GM18511 (cell line): Measurements from ENCODE around the gene TMEM186.
A peak's percentile ranks its signal among the peaks of the same experiment; 100 is the strongest.
"Not testable (repeated sequence)": the region's sequence is repeated elsewhere in the genome, so short reads cannot be mapped to it uniquely, and the experiment has no call there.

Experiments
- ATAC-seq: cut with Tn5 transposase; IDR thresholded peaks from one replicate; pipeline ENCODE4 v1.9.1; 2021; ENCODE audit warnings: mild to moderate bottlenecking, moderate library complexity; ENCODE audit not compliant: unreplicated experiment

The TMEM186 gene, protein sequence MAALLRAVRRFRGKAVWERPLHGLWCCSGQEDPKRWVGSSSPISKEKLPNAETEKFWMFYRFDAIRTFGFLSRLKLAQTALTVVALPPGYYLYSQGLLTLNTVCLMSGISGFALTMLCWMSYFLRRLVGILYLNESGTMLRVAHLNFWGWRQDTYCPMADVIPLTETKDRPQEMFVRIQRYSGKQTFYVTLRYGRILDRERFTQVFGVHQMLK

DNA sequence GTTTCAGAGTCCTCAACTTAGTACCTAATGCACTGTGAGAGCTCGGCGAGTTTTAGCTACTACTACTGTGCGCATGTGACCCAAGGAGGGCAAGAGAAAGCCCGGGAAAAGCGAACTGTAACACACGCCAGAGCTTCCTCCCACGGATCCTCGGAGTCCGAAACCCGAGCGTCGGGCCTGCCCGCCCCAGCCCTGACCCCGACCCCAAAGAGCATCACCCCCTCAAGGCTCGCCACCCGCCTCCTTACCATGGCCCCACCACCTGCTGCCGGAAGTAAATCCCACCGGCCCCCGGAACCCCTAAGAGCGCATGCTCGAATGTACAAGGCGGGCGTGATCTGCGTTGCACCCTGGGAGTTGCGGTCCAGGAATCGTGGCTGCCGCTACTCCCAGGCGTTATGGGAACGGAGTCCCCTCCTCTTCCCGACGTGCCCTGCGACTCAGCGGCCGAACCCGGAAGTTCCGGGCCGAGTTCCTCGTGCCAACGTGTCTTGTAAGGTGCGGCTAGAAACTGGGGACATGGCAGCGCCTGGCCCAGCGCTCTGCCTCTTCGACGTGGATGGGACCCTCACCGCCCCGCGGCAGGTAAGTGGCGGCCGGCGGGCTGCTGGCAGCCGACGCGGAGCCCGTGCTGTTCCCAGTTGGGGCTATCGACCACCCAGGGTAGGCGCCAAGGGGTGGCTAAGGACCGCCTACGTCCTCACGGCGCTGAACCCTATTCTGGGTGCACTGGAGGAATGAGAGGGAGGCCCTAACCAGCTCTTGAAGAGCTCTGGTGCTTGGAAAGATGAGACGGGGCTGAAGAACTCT is at the start of gene TMEM186, which contains the start of gene PMM2:
TMEM186 (minus strand) TSS at position 276 of the 810 bp plus-strand sequence; CDS start at position 251, 25 bp downstream.
PMM2 (plus strand) TSS at position 476 of the 810 bp plus-strand sequence; CDS start at position 520, 44 bp downstream.
- peak; percentile 94 for ATAC-seq

DNA sequence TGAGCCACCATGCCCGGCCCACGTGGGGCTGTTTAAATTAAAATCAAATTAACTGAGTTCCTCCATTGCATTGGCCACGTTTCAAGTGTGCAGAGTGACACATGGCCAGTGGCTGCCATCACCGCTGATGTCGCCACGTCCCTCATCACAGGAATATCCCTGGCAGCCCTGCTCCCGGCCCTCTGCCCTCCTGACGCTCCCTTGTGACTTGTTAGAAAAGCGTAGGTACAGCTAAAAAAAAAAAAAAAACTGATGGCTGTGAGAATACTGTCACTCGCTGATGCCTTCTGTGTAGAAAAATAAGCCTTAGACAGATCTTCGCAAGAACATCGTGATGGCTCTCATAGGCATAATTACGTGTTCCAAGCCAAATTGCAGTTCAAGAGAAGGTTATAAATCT is 49.7 kb upstream of the TMEM186 start:
- ATAC-seq = no peak

DNA sequence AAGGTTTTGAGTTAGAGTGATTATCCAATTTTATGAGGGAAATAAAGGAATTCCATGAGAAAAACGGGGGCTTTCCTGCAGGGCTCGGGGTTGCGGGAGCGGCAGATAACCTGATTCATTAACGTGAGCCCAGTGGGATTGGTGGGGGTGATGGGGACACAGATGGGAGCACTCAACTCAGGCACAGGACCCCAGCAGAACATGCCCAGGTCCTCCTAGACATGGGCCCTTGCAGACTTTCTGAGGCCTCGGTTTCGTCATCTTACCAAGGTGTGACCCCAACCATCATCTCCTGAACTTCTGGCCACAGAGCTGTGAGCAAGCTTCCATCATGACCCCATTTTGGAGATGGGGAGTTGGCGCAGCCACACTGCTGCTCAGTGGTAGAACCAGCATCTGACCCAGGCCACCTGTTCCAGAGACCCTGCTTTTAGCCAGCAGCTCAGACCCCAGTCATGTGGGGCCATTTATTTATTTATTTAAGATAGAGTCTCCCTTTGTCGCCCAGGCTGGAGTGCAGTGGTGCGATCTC is 49.0 kb upstream of the TMEM186 start:
- ATAC-seq = no peak

DNA sequence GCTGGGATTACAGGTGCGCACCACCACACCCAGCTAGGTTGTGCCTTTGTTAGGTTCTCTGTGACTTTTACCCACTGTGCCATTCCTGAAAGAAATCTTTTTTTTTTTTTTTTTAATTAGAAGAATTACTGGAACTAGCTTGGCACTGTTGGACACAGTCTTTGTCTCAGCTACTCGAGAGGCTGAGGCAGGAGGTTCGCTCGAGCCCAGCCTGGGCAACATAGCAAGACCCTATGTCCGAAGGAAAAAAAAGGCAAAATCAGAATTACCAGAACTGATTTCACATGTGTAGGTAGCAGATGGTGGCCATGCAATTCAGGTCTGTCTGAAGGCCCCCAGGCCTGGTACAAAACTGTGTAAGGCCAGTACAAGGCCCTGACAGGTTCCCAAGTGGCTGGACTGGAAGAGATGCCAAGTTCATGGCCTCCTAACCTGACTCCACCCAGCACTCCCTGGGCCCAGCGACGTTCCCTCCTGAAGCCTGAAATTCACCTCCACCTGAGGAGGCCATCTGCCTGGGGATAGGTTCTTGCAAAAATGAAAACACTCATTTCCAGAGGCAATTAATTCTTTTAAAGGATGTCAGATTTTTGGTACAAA is 48.4 kb upstream of the TMEM186 start:
- no peak for ATAC-seq

DNA sequence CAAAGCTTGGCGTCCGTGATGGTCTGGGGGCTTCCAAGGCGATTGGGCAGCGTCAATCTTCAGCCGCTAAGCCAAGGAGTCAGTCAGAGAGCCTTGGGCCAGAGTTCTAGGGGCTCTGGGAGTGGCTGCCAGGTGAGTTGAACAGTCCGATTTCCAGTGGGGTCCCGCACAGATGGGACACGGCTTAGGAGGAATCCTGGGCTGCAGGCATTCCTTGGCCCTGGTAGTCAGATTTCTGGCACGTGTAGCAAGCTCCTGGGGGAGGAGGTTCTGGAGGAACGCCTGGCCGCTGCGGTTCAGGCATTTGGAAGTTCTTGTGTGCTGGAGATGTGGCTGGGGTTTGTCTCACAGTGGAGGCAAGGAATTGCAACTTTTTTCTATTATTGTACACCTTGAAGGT is 45.9 kb upstream of the TMEM186 start:
- ATAC-seq = not testable (repeated sequence)

DNA sequence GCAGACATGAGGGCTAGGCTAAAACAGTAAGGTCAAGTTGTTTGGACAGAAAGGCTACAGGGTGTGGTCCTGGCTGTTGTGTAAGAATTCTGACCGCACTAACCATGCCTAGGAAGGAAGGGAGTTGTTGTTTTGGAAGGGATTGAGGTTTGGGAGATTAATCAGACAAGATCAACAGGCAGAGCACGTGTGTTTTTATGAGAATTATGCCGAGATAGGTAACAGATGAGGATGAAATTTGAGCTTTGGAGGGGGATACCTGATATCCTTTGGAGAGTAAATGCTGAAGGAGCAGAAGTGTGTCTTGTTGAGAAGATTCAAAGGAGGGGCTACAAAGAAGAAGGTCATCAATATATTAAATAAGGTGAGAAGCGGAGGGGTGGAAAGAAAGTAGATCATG is 44.6 kb upstream of the TMEM186 start:
- not testable (repeated sequence) for ATAC-seq

DNA sequence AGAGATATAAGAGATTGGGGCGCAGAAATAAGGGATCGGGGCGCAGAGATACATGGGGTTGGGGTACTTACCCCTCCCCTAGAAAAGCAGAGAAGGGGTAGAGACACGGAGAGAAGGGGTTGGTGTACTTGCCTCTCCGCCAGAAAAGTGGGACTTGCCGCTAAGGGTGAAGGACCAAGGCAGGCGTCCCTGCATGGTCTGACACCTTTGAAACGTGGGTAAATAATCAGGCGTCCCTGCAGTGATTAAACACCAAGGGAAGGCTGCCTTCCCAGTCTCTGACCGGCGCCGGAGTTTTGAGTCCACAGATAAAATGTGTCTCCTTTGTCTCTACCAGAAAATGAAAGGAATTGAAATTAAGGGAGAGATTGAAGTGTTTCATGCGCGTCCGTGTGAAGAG is 40.2 kb upstream of the TMEM186 start:
- ATAC-seq = not testable (repeated sequence)

DNA sequence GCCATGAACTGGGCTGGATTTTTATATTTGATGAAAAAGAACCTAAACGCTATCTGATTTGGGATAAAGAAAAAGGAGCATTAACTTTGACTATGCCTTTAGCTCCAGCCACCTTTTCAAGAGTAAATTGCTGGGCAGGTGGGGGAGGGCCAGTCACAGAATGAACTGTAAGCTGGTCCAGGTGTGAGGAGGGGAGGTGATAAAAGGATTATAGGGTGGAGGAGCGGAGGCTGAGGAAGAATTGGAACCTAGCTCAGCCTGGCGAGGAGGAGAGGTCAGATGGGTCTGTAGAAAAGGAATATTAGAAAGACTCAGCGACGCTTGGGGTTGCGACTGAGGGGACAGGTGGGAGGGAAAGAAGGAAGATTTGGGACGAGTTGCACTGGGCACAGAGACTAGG is 39.4 kb upstream of the TMEM186 start:
- not testable (repeated sequence) for ATAC-seq

DNA sequence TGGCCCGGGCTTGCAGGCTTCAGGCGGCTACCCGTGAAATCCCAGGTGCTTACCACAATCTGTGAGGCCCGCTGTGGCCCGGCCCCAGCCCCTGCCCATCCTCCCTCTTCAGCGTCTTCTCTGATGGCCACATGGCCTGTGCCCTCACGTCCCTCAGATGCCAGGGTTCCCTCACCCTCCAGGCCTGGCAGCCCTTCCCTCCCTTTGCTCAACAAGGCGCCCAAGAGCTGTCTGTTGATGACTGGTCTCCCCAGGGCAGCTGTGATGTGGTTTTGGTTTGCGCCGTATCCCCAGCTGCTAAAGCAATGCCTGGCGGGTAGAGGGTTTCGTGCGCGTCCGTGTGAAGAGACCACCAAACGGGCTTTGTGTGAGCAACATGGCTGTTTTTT is 35.3 kb upstream of the TMEM186 start:
- ATAC-seq = no peak

DNA sequence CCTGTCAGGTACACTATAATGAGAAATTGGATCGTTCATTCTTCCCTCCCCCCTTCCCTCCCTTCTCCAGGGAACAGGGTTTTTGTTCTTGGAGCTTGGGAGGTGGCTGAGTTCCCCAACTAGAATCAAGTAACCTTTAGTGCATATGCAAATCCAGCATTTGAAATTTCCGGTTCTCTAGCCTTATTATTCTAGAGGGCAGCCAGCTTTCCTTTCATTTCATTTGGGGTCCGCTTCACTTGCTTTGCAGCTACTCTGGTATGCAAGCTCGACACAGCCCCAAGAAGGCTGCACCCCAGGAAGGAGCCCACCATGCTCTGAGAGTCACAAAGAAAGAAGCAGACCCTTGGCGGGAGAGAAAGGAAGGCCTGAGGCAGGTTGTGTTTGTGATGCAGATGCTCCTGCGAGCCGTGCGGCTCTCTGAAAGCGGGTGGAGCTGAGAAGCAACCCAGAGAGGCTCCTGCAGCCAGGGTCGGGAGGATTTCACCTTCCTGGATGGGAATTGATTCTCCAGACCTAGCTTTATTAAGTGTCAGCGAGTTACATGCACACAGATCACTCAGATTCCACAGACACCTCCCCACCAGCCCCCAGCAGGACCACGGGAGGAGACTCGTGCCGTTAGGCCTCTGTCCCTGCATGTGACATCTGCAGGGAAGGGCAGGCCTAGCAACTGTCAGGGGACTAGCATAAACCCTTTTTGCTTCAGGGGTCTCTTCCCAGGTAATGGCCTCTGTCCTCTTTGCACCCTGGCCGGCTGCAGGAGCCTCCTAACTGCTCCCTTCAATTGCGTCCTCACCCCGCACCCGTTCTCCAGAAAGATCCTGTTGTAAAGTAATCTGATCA is 34.7 kb upstream of the TMEM186 start:
- no peak for ATAC-seq

DNA sequence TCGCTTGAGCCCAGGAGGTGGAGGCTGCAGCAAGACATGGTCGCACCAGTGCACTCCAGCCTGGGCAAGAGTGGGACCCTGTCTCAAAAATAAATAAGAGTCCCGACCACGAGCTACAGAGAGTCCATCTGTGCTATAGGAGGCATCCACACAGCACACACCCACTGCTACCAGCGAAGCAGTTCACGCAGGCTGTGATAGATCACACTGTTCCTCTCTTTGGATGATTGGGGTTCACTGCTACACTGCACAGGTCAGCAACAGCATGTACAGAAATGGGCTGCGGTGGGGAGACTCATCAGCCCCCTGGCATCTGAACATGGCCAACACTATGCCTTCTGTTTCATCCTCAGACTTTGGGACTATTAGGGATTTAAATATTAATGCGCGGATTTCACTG is 34.0 kb upstream of the TMEM186 start:
- no peak for ATAC-seq

DNA sequence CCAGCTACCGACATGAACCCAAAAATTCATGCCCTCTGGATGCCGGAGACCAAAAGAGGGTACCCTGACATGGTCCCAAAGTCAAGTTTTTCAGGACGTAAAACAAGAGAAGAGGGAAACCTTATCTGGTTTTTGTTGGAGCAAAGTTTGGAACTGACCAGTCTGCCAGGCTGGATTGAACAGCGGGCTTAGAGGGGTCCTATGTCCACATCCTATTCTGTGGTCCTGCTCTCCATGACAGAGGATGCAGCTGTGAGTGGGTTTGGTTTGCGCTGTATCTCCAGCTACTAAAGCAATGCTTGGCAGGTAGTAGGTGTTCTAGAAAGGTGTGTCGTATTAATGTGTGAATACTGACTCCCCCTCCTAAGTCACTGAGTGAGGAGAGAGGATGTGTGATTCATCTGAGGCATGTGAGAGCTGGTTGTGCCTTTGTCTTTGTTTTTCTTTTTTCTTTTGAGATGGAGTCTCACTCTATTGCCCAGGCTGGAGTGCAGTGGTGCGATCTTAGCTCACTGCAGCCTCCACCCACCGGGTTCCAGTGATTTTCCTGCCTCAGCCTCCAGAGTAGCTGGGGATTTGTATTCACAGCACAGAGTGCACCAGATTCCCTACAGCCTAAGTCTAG is 31.2 kb upstream of the TMEM186 start:
- no peak for ATAC-seq

DNA sequence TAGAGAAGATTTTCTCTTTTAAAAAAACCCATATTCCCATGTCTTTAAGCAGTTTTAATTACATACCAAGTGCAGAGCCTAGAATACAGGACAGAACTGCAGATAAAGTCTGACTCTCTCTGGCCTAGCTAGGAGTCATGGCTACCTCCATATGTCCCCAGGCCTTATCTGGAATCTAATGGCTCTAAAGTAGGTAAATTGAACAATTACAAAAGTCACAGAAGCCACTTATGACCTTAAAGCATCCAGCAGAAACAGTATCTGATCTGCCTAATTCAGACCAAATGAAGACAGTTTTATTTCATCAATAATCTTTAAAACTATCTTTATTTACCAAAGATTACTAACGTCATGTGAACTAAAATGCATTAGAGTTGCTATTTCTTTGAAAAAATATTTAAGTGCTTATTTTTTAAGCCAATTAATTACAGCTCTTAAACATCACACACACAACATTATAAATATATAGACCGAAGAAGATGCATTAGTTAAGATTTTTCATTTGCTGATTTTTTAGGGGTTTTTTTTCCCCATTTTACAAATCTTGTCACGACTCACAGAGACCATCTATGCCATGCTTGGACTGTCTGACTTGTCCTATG is 28.9 kb upstream of the TMEM186 start:
- no peak for ATAC-seq

DNA sequence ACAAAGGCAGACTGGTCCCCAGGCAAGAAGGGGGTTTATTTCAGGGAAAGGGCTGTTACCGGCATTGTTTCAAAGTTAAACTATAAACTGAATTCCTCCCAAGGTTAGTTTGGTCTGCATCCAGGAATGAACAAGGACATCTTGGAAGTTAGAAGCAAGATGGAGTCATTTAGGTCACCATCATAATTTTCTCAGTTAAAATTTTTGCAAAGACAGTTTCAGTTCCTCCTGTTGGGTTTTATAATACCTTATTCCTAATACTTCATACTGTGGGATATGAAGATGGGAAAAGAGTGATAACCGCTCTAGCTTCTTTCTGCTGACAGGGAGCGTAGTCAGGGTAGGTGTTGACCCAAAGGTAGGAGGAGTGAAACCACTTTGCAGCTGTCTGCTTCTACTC is 25.0 kb upstream of the TMEM186 start:
- ATAC-seq = no peak

DNA sequence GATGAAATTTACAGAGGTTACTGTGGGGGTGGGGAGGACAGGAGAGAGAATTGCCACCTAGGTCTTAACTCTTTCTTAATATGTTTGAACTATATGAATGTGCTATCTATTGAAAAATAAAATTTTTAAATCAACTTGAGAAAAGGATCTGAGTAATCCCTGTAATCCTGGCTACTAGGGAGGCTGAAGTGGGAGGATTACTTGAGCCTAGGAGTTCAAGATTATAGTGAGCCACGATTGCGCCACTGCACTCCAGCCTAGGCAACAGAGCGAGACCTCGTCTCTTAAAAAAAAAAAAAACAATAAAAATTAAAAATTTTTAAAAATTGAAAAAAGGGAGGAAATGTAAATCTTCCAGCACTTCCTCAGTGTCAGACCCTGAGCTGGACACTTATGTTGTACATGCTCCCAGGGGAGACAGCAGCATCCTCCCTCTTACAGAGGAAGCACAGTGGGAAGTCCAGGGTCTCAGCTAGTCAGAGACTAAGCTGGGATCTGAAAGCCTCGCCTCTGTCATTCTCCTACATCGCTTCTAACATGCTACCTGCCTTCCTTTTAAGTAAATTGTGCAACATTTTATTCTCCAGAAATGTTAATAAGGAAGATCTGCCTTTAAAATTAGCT is 22.1 kb upstream of the TMEM186 start:
- ATAC-seq = peak; percentile 15

DNA sequence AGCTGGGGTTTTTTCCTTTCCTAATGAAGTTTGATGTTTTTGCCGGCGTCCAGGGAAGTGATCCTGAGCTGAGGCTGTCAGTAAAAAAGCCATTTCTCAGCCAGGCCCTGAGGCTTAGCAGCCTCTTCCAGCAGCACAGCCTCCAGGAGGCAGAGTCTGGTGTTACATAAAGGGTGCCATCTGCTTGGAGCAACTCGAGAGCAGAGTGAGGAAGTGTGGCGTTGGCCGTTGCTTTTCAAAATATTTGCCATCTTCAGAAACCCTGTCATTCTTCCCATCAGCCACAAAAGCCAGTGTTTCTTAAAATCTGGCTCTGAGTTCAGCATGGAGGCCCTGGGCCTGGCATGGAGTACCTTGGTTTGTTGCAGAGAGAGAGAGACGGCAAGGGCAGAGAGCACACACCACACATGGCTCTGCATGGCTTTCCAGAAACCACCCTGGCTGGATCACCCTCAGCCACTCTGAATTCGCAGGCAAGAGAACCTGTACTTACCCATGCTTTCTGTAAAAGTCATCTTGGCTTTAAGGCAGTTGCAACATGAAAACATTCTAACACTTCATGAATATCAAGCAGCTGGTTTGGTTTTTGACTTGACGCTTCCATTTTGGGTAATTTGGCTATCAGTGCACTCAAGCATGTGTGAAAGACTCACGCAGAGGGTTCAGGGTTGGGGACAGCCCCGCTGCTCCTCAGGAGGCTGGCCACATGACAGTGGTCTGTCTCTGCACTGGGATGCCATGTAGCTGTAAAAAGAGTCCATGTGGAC is 21.2 kb upstream of the TMEM186 start:
- peak; percentile 92 for ATAC-seq

DNA sequence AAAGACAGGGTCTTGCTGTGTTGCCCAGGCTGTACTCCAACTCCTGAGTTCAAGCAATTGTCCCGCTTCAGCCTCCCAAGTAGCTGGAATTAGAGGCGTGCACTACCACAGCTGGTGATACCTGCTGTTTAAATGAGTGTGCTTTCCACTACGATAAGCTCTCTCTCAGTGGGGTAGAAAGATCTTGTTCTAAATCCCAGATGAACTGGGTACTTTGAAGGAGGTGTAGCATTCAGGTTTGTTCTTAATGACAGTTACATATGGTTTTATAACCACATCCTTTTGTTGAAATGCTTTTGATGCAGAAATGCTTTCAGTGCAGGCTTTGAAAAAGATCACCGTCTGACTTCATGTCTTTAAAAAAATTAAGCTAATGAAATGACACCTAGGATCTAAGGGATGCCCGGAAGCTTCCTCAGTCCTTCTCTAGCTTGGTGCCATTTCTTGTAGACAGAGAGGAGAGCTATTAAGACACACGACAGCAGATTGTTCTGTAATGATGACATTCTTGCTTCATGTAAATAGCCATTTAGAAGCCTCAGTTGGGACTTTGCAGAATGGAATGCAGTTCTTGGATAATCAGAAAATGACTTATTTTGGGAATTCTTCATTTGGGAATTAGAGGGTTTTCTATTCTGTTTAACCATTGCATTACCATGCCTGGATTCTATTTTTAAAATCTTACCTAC is 19.7 kb upstream of the TMEM186 start:
- ATAC-seq = no peak
